Neuronal stem cell (in vitro differentiated cells): ENCODE results near the gene MAPK8IP1.
A peak's percentile ranks its signal among the peaks of the same experiment; 100 is the strongest.

ENCODE experiments used
- DNase-seq: peaks from one replicate; pipeline ENCODE4 v3.0.0-alpha.2; 2013; ENCODE audit warnings: low spot score
- H2AFZ ChIP-seq: one replicate; pipeline ENCODE4 v1.6.1; 2013; ENCODE audit warnings: mild to moderate bottlenecking, low read length, inconsistent platforms
- H2AK5ac ChIP-seq: 2 replicates; pipeline ENCODE4 v1.6.1; 2013; ENCODE audit warnings: low read depth, mild to moderate bottlenecking, inconsistent platforms, low read length, moderate library complexity, mixed read lengths
- H2BK120ac ChIP-seq: 2 replicates; pipeline ENCODE4 v1.6.1; 2013; ENCODE audit warnings: low read depth, mild to moderate bottlenecking, inconsistent platforms, low read length, moderate library complexity, mixed read lengths
- H2BK12ac ChIP-seq: one replicate; pipeline ENCODE4 v1.6.1; 2013; ENCODE audit warnings: low read length, inconsistent platforms
- H2BK15ac ChIP-seq: 2 replicates; pipeline ENCODE4 v1.6.1; 2013; ENCODE audit warnings: mild to moderate bottlenecking, low read length, inconsistent platforms, mixed read lengths
- H2BK5ac ChIP-seq: one replicate; pipeline ENCODE4 v1.6.1; 2013; ENCODE audit warnings: inconsistent platforms, mild to moderate bottlenecking, low read length, moderate library complexity
- H3K14ac ChIP-seq: one replicate; pipeline ENCODE4 v1.6.1; 2013; ENCODE audit warnings: low read length, inconsistent platforms
- H3K18ac ChIP-seq: 2 replicates; pipeline ENCODE4 v1.6.1; 2013; ENCODE audit warnings: low read length, inconsistent platforms
- H3K23ac ChIP-seq: 2 replicates; pipeline ENCODE4 v1.6.1; 2013; ENCODE audit warnings: low read depth, mild to moderate bottlenecking, mixed read lengths, low read length, inconsistent platforms; ENCODE audit not compliant: poor library complexity
- H3K27ac ChIP-seq: replicated peaks from 3 replicates; pipeline ENCODE4 v1.5.1; 2013; ENCODE audit warnings: low read length, inconsistent platforms
- H3K27me3 ChIP-seq, 3 experiments: 2 replicates each; pipeline ENCODE4 v1.6.1; 2013; ENCODE audit warnings: low read length in 3 of 3, mild to moderate bottlenecking in 2 of 3, inconsistent platforms in 1 of 3, low read depth in 1 of 3, mixed read lengths in 1 of 3, moderate library complexity in 1 of 3; ENCODE audit not compliant: control insufficient read depth in 3 of 3, insufficient read depth in 3 of 3
- H3K36me3 ChIP-seq, 2 donors: replicated peaks in 1 of 2; 2 replicates each; pipeline ENCODE4 v1.6.1; 2013; ENCODE audit warnings: low read length in 2 of 2; ENCODE audit not compliant: control insufficient read depth in 2 of 2, insufficient read depth in 2 of 2
- H3K4ac ChIP-seq: 2 replicates; pipeline ENCODE4 v1.6.1; 2013; ENCODE audit warnings: inconsistent platforms, mild to moderate bottlenecking, low read length, moderate library complexity
- H3K4me1 ChIP-seq, 2 donors: 1 replicate in 1 of 2; 2 replicates in 1 of 2; pipeline ENCODE4 v1.6.1; 2013; ENCODE audit warnings: low read length in 2 of 2, low read depth in 1 of 2; ENCODE audit not compliant: control insufficient read depth in 2 of 2, insufficient read depth in 1 of 2
- H3K4me2 ChIP-seq: one replicate; pipeline ENCODE4 v1.6.1; 2013; ENCODE audit warnings: mild to moderate bottlenecking, low read length, inconsistent platforms; ENCODE audit not compliant: insufficient read depth, poor library complexity, severe bottlenecking
- H3K4me3 ChIP-seq, 2 donors: 2 replicates each; pipeline ENCODE4 v1.5.1; 2013; ENCODE audit warnings: low read length in 2 of 2, mild to moderate bottlenecking in 2 of 2, inconsistent platforms in 1 of 2, moderate library complexity in 1 of 2
- H3K79me1 ChIP-seq: one replicate; pipeline ENCODE4 v1.6.1; 2013; ENCODE audit warnings: low read depth, mild to moderate bottlenecking, inconsistent platforms, low read length, moderate library complexity
- H3K9ac ChIP-seq: one replicate; pipeline ENCODE4 v1.6.1; 2013; ENCODE audit warnings: mild to moderate bottlenecking, low read depth, low read length, inconsistent platforms; ENCODE audit not compliant: poor library complexity
- H3K9me3 ChIP-seq, 2 donors: replicated peaks in 1 of 2; 2 replicates each; pipeline versions ENCODE3 to v1.6.1; 2013; ENCODE audit warnings: low read length in 2 of 2, mild to moderate bottlenecking in 2 of 2, inconsistent platforms in 1 of 2, low read depth in 1 of 2, mixed read lengths in 1 of 2, moderate library complexity in 1 of 2; ENCODE audit not compliant: control insufficient read depth in 2 of 2, insufficient read depth in 1 of 2
- H4K8ac ChIP-seq: one replicate; pipeline ENCODE4 v1.6.1; 2013; ENCODE audit warnings: low read depth, mild to moderate bottlenecking, inconsistent platforms, low read length, moderate library complexity
- H4K91ac ChIP-seq: one replicate; pipeline ENCODE4 v1.6.1; 2013; ENCODE audit warnings: low read length, low read depth, mild to moderate bottlenecking, inconsistent platforms; ENCODE audit not compliant: poor library complexity
- WGBS, 2 donors: extraction: QIAGEN DNeasy Blood & Tissue Kit; methylation state at CpG; one replicate each; pipeline ENCODE4 v1.1.7; 2013; ENCODE audit warnings: missing lambda C conversion rate in 2 of 2, mixed read lengths in 1 of 2; ENCODE audit not compliant: insufficient read length in 2 of 2, insufficient replicate concordance in 1 of 2; ENCODE audit errors: extremely low coverage in 2 of 2; 5-methylcytosine and 5-hydroxymethylcytosine counted together

The MAPK8IP1 gene

GRCh38 chr11:45886816-45887520, 1.5 kb downstream of the MAPK8IP1 start:
- H3K27me3 ChIP-seq = peaks cover 0 to 40% (median 15%) of the 10 kb centered on the region in 3 experiments
- H3K9me3 ChIP-seq = no peaks in the 10 kb centered on the region
- H3K27ac ChIP-seq = no peak overlapping the region
- WGBS, 2 donors = no CpG with 5 or more reads among the region's 4 CpGs
- no peak overlapping the region for H3K14ac ChIP-seq
- no peak overlapping the region for H3K23ac ChIP-seq
- H3K79me1 ChIP-seq = no peaks in the 10 kb centered on the region
- H3K9ac ChIP-seq = no peak overlapping the region
- no peak overlapping the region for H3K18ac ChIP-seq
- no peak for DNase-seq
- H3K36me3 ChIP-seq = peaks cover 2% of the 10 kb centered on the region in 2 donors
- no peak overlapping the region for H2AFZ ChIP-seq
- H2BK120ac ChIP-seq = no peak overlapping the region
- no peak overlapping the region for H4K8ac ChIP-seq
- no peak overlapping the region for H3K4ac ChIP-seq
- peak overlapping the region; percentile 24 for H2AK5ac ChIP-seq
- H2BK15ac ChIP-seq = no peak overlapping the region
- no peak overlapping the region for H2BK5ac ChIP-seq
- H3K4me1 ChIP-seq = peaks cover 7% of the 10 kb centered on the region in 2 donors
- H4K91ac ChIP-seq = no peak overlapping the region
- H3K4me3 ChIP-seq = peak overlapping the region in 1 of 2 donors; percentile 57
- no peak overlapping the region for H2BK12ac ChIP-seq
- no peak overlapping the region for H3K4me2 ChIP-seq

DNA sequence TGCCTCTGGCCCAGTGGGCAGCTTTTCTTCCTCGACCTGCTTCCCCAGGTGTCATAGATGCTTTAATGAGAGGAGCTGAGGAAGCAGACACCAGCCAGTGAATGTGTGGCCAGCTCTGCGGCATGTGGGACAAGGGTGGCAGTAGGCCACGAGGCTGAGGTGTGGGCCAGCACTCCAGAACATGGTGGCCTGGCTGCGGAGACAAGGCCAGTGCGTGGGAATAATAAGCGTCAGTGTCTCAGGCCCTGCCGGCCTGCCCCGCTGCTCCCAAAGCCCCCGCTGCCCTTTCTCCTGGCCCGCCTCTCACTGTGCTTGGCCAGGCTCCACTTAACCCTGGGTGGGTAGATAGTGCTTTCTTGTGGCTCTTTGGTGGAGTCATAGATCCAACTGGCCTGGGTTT, 2.1 kb downstream of the MAPK8IP1 start:
- Histone ChIP-seq H3K4me3 (peak overlapping the region in 1 of 2 donors; percentile 51), H3K4ac (no peak overlapping the region), H3K79me1 (no peaks in the 10 kb centered on the region), H2BK15ac (no peak overlapping the region), H2BK5ac (no peak overlapping the region), H2AK5ac (peak overlapping the region; percentile 24), H3K9me3 (no peaks in the 10 kb centered on the region), H3K27me3 (peaks cover 0 to 43% (median 15%) of the 10 kb centered on the region in 3 experiments), H4K91ac (no peak overlapping the region), H3K4me1 (peaks cover 7% of the 10 kb centered on the region in 2 donors), H3K9ac (no peak overlapping the region), H2AFZ (no peak overlapping the region), H3K27ac (no peak overlapping the region), H3K14ac (peak overlapping the region; percentile 25), H3K36me3 (no peaks in the 10 kb centered on the region), H2BK120ac (no peak overlapping the region), H3K18ac (no peak overlapping the region), H4K8ac (no peak overlapping the region), H2BK12ac (no peak overlapping the region), H3K23ac (no peak overlapping the region), H3K4me2 (no peak overlapping the region)
- no peak for DNase-seq
- WGBS, 2 donors = no CpG with 5 or more reads among the region's 10 CpGs

GRCh38 chr11:45889555-45889954, 4.1 kb downstream of the MAPK8IP1 start:
- H3K23ac ChIP-seq = no peak overlapping the region
- no peaks in the 10 kb centered on the region for H3K9me3 ChIP-seq
- H3K27ac ChIP-seq = no peak overlapping the region
- no peak for DNase-seq
- H3K9ac ChIP-seq = no peak overlapping the region
- H3K4ac ChIP-seq = no peak overlapping the region
- no peak overlapping the region for H2BK12ac ChIP-seq
- no peak overlapping the region for H4K91ac ChIP-seq
- no peak overlapping the region for H2BK15ac ChIP-seq
- H3K4me2 ChIP-seq = no peak overlapping the region
- peaks cover 0 to 62% (median 15%) of the 10 kb centered on the region in 3 experiments for H3K27me3 ChIP-seq
- H2AFZ ChIP-seq = no peak overlapping the region
- H2BK120ac ChIP-seq = no peak overlapping the region
- H3K4me3 ChIP-seq = no peak overlapping the region
- no peak overlapping the region for H2AK5ac ChIP-seq
- H2BK5ac ChIP-seq = no peak overlapping the region
- no peaks in the 10 kb centered on the region for H3K79me1 ChIP-seq
- no peak overlapping the region for H3K18ac ChIP-seq
- H3K4me1 ChIP-seq = peaks cover 9 to 10% of the 10 kb centered on the region in 2 donors
- no peak overlapping the region for H4K8ac ChIP-seq
- H3K36me3 ChIP-seq = no peaks in the 10 kb centered on the region
- H3K14ac ChIP-seq = no peak overlapping the region
- WGBS, 2 donors = no CpG with 5 or more reads among the region's 8 CpGs

- Histone ChIP-seq H3K9me3 (peaks cover 0 to 1% of the 10 kb centered on the region in 2 donors), H3K27ac (no peak overlapping the region), H4K91ac (no peak overlapping the region), H3K23ac (no peak overlapping the region), H3K4ac (no peak overlapping the region), H2AK5ac (no peak overlapping the region), H3K4me2 (no peak overlapping the region), H2AFZ (no peak overlapping the region), H2BK15ac (no peak overlapping the region), H2BK5ac (no peak overlapping the region), H3K18ac (no peak overlapping the region), H3K4me1 (peaks cover 9 to 10% of the 10 kb centered on the region in 2 donors), H3K9ac (no peak overlapping the region), H3K79me1 (no peaks in the 10 kb centered on the region), H3K14ac (no peak overlapping the region), H2BK12ac (no peak overlapping the region), H3K36me3 (no peaks in the 10 kb centered on the region), H3K4me3 (no peak overlapping the region), H3K27me3 (peaks cover 0 to 65% (median 15%) of the 10 kb centered on the region in 3 experiments), H4K8ac (no peak overlapping the region), H2BK120ac (no peak overlapping the region)
- no CpG with 5 or more reads among the region's 9 CpGs for WGBS, 2 donors
- no peak for DNase-seq
Measured at GRCh38 chr11:45889966-45890365, 4.5 kb downstream of the MAPK8IP1 start.
